Dendritic cell treated with granulocyte-macrophage colony-stimulating factor and Interleukin-4, amounts not matched to agents 40 ng/mL and 50 ng/mL, for 4 days (primary cell): ENCODE measurements around the gene SMPD3.

Experiments
- H3K27ac Mint-ChIP-seq: one replicate; pipeline ENCODE4 v1.8.0; 2022; ENCODE audit warnings: mild to moderate bottlenecking, mixed read lengths
- H3K27me3 Mint-ChIP-seq: one replicate; pipeline ENCODE4 v1.8.0; 2022; ENCODE audit warnings: mild to moderate bottlenecking, mixed read lengths
- H3K36me3 Mint-ChIP-seq: one replicate; pipeline ENCODE4 v1.8.0; 2022; ENCODE audit warnings: low read depth, mixed read lengths
- H3K4me1 Mint-ChIP-seq: one replicate; pipeline ENCODE4 v1.8.0; 2022; ENCODE audit warnings: low read depth, mixed read lengths
- H3K4me3 Mint-ChIP-seq: one replicate; pipeline ENCODE4 v1.8.0; 2022; ENCODE audit warnings: mild to moderate bottlenecking, moderate library complexity, mixed read lengths
- H3K9me3 Mint-ChIP-seq: one replicate; pipeline ENCODE4 v1.8.0; 2022; ENCODE audit warnings: mixed read lengths
- intact Hi-C: fragments of 100-400 bp; cut with micrococcal nuclease; formaldehyde crosslinking; loops from one replicate; pipeline ENCODE4 v1.15.0; 2022

SMPD3 gene

DNA sequence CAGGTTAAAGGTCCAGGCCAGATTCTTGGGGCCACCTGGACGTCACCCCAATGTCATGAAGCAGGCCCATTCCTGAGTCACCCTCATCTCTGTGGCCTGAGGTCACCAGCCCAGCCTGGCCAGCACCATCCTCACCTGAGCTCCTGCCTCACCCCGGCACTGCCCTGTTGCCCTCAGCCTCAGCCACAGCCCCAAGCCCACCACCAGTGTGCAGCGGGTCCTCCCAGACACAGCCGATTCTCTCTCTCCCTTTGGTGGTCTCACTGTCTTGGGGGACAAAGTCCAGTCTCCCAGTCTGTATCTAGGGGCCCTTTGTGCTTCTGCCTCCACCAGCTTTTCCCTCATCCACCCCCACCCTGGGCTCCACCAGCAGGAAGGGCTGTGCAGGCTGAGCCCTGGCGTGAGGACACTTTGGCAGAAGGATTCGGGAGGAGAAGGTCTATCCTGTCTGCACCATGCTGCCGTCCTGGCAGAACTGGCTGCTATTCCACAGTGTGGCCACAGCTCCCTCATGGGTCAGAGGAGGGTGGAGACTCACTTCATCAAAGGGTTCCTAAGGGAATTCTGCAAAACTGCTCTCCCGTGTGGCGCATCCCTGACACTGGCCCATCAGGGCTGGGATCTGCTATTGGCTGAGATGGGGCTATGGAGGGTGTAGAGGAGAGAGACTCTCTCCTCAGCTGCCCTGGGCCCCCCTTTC, 73.2 kb downstream of the SMPD3 start:
- Mint-ChIP-seq H3K27me3 (peaks cover 76% of the 10 kb centered on the region), H3K36me3 (no peaks in the 10 kb centered on the region), H3K9me3 (no peaks in the 10 kb centered on the region), H3K4me3 (no peak overlapping the region), H3K4me1 (peaks cover 20% of the 10 kb centered on the region), H3K27ac (no peak overlapping the region)
- intact Hi-C loops = no loop called here

DNA sequence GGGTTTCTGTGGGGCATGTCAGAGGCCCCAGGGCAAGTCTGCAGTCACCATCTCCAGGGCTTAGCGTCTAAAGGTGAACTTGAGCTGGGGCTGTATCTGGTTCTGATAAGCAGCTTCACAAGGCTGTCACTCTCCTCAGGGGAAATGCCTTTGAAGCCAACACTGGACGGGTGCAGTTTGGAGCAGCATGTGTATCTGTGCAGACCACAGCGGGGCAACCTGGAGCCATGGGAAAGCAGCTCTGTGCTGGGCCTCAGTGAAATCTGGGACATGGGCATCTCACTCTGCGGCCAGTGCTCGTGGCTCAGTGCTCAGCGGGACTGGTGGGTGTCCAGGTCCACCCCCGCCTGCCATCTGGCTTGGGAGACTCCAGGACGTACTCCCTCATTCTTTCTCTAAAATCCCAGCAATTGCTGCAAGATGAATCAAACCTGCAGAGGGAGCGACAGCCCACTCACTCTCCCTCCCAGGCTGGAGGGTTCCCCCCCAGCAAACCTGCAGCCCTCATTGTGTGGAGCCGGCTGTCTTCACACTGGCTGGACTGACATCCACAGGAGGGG, 74.0 kb downstream of the SMPD3 start:
- H3K36me3 Mint-ChIP-seq = no peaks in the 10 kb centered on the region

DNA sequence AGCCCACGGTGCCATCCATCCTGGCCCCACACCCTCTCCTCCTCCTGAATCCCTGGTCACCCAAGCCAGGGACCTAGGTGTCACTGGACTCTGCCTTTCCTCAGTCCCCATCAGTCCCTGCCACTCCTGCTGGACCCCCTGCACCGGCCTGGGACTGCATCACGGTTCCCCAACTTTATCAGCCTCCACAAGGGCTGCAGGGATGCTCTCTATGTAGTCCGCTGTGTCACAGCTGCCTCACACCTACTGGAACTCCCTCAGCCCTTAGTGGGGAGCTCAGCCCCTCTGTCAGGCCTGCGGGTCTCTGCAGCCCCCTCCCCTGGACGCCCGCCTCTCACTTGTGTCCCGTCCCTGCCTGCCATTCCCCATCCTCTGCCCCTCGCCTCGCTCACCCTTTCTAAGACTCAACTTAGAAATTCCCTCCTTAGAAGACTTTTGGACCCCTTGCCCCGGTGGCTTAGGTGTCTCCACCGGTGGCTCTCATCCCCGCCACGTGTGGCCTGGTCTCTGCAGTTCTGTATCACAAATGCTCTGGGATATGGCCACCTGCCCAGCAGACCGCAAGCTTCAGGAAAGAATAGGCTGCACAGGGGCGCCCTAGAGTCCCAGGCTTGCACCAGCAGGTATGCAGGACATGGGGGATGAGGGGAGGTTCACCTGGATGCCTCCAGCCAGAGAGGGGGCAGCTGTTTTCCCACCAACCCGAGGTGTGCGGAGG, 74.6 kb downstream of the SMPD3 start:
- Mint-ChIP-seq H3K9me3 (no peaks in the 10 kb centered on the region), H3K4me1 (peaks cover 28% of the 10 kb centered on the region), H3K27me3 (peaks cover 70% of the 10 kb centered on the region), H3K4me3 (no peak overlapping the region), H3K27ac (no peak overlapping the region), H3K36me3 (no peaks in the 10 kb centered on the region)
- intact Hi-C loops = no loop called here

More for the DNA sequence above, 74.0 kb downstream of the SMPD3 start:
- Mint-ChIP-seq H3K27me3 (peaks cover 71% of the 10 kb centered on the region), H3K9me3 (no peaks in the 10 kb centered on the region), H3K4me3 (no peak overlapping the region), H3K27ac (no peak overlapping the region), H3K4me1 (peaks cover 28% of the 10 kb centered on the region)
- intact Hi-C loops = no loop called here

DNA sequence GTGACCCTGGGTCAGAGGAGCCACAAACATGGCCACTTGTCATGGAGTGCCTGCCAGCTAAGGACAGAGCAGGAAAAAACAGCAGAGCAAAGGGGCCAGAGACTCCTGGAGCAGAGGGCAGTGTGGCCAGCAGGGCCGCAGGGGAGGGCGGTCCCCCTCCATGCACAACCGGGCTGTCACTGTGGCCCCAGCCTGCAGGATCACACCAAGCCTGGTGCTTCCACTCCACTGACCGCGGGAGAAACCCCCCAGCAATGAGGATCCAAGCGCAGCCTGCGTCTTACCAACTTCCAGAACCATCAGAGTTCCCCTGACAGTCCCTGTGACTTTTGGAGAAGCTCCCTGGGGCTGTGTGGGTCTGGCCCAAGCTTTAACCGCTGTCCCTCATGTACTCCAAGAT, 75.5 kb downstream of the SMPD3 start:
- intact Hi-C loops = no loop called here
- Mint-ChIP-seq H3K9me3 (no peaks in the 10 kb centered on the region), H3K4me1 (peaks cover 30% of the 10 kb centered on the region), H3K36me3 (no peaks in the 10 kb centered on the region), H3K27me3 (peaks cover 71% of the 10 kb centered on the region), H3K4me3 (no peak overlapping the region), H3K27ac (no peak overlapping the region)

DNA sequence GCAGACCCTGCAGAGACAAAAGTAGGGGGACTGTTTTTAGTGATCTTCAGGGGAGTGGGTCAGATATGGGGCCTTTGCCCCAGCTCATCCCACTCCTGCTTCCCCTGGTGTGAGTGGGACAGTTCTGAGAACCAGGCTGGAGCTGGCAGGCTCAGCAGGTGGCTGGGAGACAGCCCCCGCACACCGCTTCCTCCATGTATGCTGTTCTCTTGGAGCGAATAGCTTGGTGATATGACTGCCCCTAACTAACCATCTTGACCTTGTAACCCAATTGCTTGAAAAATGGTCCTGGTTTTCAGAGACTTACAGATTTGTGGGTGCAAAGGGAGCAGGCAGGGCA, 76.0 kb downstream of the SMPD3 start:
- intact Hi-C loops = no loop called here
- H3K4me3 Mint-ChIP-seq = no peak overlapping the region
- peaks cover 73% of the 10 kb centered on the region for H3K27me3 Mint-ChIP-seq
- H3K9me3 Mint-ChIP-seq = no peaks in the 10 kb centered on the region
- peaks cover 30% of the 10 kb centered on the region for H3K4me1 Mint-ChIP-seq
- no peak overlapping the region for H3K27ac Mint-ChIP-seq
- H3K36me3 Mint-ChIP-seq = no peaks in the 10 kb centered on the region

DNA sequence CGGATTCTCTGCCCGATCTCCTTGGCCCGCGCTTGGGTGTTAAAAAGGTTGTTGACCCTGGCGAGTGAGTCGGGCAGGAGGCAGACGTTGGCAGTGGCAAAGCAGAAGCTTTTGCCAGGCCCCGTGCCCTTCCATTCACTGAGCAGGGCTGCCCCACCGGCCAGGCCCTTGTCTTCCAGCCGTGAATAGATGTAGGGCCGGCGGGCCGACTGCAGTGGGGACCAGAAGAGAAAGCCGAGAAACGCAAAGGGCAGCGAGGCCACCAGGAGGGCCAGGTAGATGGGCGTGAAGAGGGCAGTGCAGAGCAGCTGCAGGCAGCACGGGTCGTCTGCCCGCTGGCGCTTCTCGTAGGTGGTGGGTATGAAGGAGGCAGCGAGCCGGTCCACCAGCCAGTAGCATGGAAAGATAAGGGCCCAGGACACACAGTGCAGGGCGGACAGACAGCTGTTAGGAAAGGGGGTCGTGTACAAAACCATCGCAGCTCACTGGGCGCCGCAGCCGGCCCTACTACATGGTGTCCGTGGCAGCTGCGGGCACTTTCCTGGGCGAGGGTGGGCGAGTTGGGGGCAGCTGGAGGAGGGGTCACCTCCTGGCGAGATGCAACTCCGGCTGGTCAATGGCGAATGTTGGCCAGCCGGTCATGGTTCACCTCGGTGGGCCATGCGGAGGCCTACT, 76.5 kb downstream of the SMPD3 start:
- Mint-ChIP-seq H3K27me3 (peaks cover 76% of the 10 kb centered on the region), H3K9me3 (no peaks in the 10 kb centered on the region), H3K36me3 (no peaks in the 10 kb centered on the region), H3K4me1 (peaks cover 30% of the 10 kb centered on the region), H3K4me3 (no peak overlapping the region), H3K27ac (no peak overlapping the region)
- intact Hi-C loops = no loop called here

DNA sequence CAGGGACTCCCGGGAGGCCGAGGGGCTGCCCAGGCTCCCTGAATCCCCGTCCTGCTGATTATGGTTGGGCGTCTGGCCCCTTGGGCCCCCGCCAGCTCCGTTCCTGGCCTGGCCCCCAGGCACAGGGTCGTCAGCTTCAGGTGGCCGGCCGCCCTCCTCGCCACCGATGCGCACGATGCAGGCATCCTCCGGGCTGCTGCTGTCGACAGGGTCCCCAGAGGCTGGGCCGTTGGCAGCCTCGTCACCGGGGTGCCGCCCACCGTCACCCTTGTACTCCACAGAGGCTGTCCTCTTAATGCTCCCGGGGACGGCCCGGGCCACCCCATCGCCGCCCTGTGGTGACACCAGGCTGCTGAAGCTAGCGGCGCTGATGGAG, 77.0 kb downstream of the SMPD3 start:
- Mint-ChIP-seq H3K27ac (no peak overlapping the region), H3K36me3 (no peaks in the 10 kb centered on the region), H3K27me3 (peaks cover 75% of the 10 kb centered on the region), H3K4me3 (no peak overlapping the region), H3K4me1 (peaks cover 33% of the 10 kb centered on the region), H3K9me3 (no peaks in the 10 kb centered on the region)
- intact Hi-C loops = no loop called here

DNA sequence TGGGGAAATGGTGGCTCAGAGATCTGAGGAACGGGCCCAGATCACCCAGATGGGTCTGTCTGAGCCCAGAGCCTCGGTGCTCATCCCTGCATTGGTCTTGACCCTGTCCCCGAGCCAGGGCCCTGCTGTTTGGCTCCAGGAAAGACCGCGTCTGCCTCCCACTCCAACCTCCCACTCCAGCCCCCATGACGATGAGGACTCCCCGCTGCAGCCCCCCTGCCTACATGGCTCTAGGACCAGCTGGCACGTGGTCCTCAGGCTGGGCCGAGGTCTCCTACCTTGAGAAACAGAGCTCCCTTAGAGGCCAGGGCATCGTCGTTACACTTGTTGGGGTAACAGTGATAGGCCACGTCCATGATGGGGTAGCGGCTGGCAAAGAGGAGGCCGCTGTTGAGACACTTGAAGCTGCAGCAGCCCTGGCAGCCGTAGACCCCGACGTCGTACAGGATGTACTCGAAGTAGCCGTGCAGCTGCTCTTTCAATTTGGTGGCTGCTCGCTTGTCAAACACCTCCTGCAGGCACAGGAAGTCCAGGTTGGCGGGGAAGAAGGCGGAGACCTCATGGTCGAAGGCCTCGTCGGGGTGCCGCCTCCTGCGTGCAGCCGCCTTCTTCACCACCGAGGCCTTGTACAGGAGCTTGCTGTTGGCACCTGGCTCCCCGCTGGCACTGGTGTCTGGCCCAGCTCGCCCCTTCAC, 77.6 kb downstream of the SMPD3 start:
- H3K27me3 Mint-ChIP-seq = peaks cover 77% of the 10 kb centered on the region
- no peaks in the 10 kb centered on the region for H3K9me3 Mint-ChIP-seq
- intact Hi-C loops = no loop called here
- H3K36me3 Mint-ChIP-seq = no peaks in the 10 kb centered on the region
- H3K4me1 Mint-ChIP-seq = peaks cover 38% of the 10 kb centered on the region
- no peak overlapping the region for H3K27ac Mint-ChIP-seq
- no peak overlapping the region for H3K4me3 Mint-ChIP-seq

DNA sequence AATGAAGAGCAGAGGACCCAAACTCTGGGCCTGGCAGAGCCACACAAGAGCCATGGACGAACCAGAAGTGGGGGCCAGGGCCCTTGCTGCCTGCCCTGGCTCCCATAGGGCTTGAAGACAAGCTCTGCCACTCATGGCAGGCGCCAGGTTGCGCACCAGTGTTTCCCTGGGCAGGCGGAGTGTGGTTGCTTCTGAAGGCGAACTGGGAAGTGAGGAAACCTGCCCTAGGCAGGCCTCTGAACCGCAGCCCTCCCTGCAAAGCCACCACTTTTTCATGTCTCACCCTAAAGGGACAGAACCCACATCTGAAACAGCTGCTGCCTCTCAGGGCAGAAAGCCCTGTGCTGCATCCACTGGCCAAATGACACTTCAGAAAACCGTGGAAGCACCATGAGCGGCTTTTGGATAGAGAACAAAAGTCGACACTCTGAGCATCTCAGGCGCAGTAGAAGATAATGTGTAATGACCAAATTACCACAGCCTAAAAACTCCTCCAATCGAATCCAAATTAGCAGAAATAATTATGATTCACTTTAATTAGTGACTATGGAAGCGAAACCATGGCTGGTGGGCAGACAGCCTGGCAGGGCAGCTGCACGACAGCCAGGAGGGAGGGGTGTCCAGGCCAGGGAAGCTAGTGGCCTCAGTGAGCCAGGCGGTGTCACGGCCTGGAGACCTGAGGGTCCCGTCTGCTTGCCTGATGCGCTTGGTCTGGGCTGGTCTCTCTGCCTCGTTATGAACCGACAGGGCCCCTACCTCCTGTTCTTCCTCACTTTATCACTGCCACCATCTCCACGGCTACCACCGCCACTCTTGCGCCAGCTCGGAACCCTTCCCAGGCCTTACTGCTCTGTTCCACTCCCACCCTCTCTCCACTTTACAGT, 78.4 kb downstream of the SMPD3 start:
- Mint-ChIP-seq H3K4me3 (no peak overlapping the region), H3K4me1 (peaks cover 46% of the 10 kb centered on the region), H3K27me3 (peaks cover 70% of the 10 kb centered on the region), H3K27ac (no peak overlapping the region), H3K36me3 (no peaks in the 10 kb centered on the region), H3K9me3 (no peaks in the 10 kb centered on the region)
- intact Hi-C loops = loop anchor here (10.0 kb wide), 1 partner anchor 145 kb away; no protein-coding TSS in a partner anchor

DNA sequence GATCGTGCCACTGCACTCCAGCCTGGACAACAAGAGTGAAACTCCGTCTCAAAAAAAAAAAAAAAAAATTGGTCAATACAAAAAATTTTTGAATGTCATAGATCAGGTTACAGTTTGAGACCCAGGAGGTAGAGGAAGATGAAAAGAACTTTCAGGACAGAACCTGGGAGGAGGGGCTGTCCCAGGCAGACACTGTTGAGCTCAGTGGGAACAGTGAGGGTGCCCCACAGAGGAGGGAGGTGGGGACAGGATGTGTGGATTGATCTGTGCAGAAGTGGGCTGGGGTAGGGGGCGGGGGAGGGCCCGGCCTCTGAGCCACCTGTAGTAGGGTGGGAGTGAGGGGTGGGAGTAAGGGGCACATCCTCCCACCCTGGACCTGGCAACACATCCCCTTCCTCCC, 79.1 kb downstream of the SMPD3 start:
- intact Hi-C loops = loop anchor here (10.0 kb wide), 1 partner anchor 146 kb away; no protein-coding TSS in a partner anchor
- no peaks in the 10 kb centered on the region for H3K36me3 Mint-ChIP-seq
- H3K9me3 Mint-ChIP-seq = no peaks in the 10 kb centered on the region
- H3K27ac Mint-ChIP-seq = peak overlapping the region; percentile 29
- peaks cover 54% of the 10 kb centered on the region for H3K4me1 Mint-ChIP-seq
- H3K4me3 Mint-ChIP-seq = no peak overlapping the region
- H3K27me3 Mint-ChIP-seq = peaks cover 63% of the 10 kb centered on the region

DNA sequence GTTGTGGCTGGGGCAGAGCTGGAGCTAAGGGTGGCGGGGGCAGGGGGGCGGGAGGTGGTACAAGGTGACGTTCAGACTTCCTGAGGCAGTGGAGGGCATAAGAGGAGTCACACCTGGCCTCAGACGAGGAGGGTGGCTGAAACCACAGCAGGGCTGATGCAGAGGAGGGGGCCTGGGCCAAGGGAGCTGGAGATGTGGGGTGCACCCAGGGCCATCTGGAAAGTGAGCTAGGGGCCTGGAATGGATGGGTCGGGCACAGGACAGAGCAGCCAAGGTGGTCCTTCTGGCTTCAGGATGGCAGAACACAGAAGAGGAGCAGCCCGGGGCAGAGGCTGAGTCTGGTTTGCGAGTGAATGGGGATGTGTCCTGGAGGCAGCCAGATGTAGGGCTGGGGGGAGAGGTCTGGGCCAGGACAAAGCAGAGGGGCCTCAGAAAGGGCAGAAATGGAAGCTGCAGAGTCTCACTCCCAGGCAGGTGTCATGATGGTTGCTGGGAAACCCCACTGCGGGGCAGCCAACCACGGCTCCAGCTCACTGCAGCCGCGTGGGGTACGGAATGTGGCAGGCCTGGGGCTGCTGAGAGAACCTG, 79.9 kb downstream of the SMPD3 start:
- Mint-ChIP-seq H3K4me3 (no peak overlapping the region), H3K27me3 (peaks cover 62% of the 10 kb centered on the region), H3K27ac (peak overlapping the region; percentile 29), H3K4me1 (peaks cover 61% of the 10 kb centered on the region), H3K9me3 (no peaks in the 10 kb centered on the region), H3K36me3 (no peaks in the 10 kb centered on the region)
- intact Hi-C loops = loop anchor here (10.0 kb wide), 1 partner anchor 146 kb away; no protein-coding TSS in a partner anchor

DNA sequence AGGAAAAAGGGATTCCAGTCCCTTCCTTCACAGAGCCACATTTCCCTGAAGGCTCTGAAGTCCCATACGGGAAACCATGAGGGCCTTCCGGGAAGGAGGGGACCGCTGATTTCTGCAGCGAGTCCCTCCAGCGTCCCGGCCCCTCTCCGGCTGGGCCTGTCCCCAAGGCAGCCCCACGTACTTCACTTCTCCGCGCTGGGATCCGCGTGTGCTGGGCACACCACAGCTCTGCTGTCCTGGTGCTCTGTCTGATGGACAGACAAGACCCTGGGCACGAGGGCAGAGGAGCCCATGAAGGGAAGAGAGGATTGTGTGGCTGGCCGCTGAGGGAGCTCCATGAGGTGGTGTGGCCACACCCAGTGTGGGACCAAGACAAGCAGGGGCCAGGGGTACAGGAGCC, 80.4 kb downstream of the SMPD3 start:
- H3K36me3 Mint-ChIP-seq = no peaks in the 10 kb centered on the region
- peaks cover 63% of the 10 kb centered on the region for H3K27me3 Mint-ChIP-seq
- H3K27ac Mint-ChIP-seq = no peak overlapping the region
- no peaks in the 10 kb centered on the region for H3K9me3 Mint-ChIP-seq
- intact Hi-C loops = loop anchor here (10.0 kb wide), 1 partner anchor 147 kb away; no protein-coding TSS in a partner anchor
- H3K4me1 Mint-ChIP-seq = peaks cover 64% of the 10 kb centered on the region
- H3K4me3 Mint-ChIP-seq = no peak overlapping the region
